NCI-H1092 treated with DMSO at 0.1 percent for 48 hours (cell line): Measurements from ENCODE around the gene SPR.

Experiments
- DNase-seq: peaks from one replicate; lab custom pipeline; 2025; lab: John Stamatoyannopoulos, UW

Gene SPR

DNA sequence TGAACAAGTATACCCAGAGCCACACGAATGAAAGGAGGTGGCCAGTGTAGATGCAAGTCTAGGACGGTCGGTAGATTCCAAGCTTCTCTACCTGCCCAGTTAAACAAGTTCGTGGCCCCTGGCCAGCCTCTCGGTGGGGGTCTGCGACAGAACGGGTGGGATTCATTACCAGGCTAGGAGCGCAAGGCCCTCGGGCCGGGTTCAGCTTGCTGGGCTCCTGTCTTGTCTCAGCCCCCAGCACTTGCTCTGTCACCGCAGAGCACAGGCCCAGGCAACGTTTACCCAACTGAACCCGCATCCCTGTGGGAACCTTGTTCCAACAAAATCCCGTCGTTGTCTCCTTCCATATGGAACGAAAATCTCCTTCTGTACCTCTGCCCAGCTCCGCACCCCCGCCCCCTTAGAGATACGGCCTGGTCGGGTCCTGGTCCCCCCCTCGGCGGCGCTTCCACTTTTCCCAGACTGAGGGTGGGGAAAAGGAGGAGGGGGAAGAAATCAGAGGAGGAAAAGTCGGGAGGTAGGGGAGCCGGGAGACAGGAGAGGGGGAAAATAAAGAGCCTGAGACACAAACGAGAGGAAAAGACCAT lies 28.2 kb downstream of the SPR start:
- DNase-seq = no peak

DNA sequence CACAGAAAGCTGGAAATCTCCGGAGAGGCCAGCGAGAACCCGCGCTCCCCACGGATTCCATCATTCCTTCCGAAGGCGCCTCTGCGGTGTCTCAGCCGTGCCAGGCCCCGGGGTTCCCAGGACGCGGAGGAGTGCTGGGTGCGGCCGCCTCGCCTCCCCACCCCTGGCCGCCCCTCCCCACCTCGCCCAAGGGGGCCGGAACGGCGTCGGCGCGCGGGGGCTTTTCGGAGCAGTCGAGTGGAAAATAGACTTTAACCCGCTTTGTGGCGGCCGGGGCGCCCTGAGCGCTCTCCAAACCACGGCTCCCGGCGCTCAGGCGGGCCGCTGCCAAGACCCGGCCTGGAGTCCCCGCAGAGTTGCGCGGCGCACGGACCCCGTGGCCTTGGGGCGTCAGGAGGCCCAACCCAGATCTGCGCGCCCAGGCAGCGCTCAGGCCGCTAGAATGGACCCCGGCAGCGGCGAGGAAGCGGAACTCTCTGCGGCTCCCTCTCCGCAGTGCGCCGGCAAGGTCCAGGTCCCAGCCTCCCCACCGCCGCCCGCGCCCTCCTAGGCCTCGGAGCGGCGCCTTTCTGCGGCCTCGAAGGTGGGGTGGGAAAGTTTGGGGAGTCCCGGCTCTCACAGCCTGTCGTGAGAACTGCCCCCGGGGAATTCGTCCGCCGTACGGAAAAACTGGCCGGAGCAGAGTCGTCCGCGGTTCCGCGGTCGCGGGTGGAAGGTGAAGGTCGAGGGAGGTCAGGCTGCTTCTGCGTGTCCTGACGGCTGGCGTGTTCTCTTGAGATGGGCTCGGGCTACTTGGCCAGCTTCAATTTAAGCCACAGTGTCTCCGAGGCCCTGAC lies 28.9 kb downstream of the SPR start:
- no peak for DNase-seq

DNA sequence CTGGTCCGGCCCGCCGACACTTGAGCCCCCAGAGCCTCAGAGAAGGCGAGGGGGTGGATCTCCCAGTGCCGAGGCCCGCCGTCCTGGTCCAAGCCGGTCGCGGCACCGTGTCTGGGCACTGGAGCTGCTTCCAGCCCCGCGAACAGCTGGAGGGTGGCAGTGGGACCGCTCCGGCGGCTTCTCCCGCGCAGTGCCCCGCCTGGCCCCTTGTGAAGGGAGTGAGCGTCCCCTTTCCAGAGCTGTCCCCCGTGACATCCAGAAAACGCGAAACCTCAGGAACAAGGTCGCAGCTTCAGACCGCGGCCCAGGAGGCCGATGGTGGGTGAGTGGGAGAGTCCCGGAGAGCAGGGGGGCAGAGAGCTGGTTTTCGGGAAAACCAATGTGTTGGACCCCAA lies 29.5 kb downstream of the SPR start:
- no peak for DNase-seq

DNA sequence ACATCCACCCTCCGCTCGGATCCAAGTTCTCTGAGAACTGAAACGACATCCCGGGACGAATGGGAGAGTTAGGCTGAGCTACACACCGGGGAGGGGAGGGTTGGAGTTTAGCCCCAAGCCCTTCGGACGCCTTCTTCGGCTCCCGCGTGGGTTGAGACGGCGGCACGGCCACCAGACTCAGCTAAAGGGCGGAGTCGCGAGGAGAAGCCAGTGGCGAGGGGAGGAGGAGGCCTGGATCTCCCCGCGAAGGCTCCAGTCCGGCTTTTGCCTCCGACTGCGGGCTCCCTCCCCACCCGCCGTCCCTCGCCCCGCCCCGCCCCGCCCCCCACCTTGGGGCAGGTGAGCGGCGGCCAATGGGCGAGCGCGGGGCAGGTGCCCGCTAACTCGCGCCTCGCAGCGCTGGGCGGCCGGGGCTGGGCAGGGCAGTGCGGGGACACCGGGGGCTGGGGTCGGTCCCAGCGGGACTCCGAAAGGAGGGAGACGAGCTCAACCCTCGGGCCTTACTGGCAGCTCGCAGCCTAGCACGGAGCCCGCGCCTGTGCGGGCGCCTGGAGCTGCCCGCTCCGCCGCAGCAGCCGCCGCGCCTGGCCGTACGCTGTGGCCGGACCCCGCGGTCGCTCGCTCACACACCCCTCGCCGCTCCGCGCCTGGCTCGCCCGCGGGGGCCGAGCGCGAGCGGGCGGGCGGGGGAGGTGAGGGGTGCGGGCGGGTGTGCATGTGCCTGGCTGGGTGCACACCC lies 30.1 kb downstream of the SPR start, which contains the start of gene EMX1:
Gene EMX1, plus strand, starts transcription at position 382 of the 739 bp plus-strand sequence. Its CDS starts 334 bp downstream, at position 716.
- peak; percentile 37 for DNase-seq

DNA sequence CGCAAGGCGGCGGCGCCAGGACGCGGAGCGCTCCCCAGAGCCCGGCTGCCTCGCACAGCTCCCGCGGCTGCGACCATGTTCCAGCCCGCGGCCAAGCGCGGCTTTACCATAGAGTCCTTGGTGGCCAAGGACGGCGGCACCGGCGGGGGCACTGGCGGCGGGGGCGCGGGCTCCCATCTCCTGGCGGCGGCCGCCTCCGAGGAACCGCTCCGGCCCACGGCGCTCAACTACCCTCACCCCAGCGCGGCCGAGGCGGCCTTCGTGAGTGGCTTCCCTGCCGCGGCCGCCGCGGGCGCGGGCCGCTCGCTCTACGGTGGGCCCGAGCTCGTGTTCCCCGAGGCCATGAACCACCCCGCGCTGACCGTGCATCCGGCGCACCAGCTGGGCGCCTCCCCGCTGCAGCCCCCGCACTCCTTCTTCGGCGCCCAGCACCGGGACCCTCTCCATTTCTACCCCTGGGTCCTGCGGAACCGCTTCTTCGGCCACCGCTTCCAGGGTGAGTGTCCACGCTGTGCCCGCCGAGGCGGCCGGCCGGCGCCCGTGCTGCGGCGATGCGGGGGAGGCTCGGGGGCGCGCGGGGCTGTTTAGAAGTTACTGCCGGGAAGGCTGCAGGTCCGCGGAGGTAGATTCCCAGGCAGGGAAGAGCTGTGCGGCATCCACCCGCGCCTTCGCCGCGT lies 30.8 kb downstream of the SPR start:
- no peak for DNase-seq

DNA sequence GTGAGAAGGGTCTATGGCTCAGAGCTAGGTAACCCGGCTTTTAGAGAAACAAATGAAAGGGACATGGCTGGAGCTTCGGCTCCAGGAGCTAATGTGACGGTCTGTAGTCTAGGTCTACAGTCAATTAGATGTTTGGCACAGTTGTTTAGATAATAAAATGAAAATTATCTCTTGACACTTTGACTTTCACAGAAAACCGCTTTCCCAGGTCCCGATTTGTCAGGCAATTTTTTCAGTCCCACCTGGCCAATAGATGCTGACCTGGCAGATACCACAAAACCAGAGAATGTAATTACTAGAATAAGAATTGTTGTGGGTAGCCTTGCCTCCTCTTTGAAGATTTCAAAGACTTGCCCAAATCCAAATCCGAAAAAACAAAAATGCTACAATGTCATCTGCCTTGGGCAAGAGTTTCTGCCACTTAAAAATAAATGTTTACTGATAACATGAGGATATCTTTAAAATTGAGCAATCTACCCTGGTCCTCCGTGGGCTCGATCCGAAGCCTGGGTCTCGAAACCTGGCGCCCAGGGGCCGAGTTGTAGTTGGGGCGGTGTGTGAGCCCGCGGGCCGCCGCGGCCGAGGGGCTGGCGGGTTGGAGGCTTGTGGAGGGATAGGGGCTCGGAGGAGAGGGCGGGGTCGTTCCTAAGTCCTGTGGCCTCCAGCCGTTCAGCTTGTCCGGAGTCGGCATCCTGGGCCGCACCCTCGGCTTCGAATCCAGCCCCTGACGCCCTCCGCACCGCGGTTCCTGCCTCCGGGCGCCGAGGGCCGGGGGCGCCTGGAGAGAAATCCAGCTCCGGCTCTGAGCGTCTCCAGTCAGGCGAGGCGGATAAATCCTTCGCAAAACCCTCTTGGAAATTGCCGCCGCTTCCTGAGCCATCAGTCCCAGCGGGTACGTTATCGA lies 32.5 kb downstream of the SPR start:
- DNase-seq = no peak

DNA sequence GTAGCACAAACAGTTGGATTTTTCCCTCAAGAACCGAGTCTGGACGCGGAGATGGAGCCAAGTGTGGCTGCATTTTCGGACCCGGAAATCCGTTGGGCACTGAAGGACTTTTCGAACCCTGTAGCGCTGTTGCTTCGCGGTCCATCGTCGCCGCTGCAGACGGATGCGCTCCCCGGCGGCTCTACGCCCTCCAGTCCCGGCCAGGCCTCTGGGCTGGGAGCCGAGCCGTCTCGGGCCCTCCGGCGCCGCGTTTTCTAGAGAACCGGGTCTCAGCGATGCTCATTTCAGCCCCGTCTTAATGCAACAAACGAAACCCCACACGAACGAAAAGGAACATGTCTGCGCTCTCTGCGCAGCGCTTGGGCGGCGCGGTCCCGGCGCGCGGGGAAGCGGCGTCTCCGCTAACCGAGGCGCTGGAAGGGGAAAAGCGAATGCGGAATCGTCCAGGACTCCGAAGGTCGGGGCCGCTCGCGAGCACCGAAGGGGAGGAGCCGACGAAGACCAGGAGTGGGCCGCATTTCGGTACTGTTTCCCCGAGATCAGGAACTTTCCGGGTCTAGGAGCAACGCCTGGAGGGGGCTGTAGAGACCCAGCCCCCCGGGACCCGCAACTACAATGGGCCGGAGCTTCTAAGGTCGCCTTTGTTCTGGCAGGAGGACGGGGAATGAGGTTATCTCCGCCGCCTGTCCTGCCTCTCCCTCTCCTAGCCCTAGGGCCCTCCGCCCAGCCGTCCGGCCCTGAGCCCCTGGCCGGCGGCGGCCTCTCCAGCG lies 33.3 kb downstream of the SPR start:
- peak; percentile 4 for DNase-seq

DNA sequence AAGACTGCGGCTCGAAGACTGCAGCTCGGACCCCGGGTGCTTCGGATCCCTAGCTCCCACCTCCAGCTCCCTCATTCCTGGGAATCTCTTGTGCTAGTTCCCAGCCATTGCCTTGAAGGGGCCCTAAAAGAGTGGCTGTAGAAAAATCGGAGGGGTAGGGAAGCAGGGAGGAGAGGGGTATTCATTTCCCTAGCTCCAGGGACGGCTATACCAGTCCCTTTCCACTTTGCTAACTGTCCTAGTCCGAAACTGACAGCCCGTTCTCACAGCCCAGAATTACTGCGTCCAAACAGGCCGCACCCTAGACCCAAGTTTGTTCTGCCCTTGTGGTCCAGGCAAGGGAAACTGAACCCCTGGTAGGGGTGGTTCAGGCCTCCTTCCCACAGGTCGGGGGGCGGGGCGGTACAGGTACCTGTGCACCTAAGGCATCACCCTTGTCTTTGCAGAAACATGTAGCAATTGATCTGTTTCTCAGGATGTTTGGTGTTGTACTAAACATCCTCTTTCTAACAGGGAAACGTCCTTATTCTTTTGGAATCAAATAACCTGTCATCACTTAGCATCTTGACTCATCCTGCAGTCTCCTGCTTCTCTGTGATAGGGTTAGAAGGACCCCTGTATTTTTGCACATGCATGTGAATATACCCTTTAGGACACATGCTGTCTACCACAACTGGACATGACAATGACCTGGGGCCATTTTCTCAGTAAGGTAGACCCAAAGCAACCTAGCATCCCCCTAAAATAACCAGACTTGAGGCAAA lies 34.1 kb downstream of the SPR start:
- no peak for DNase-seq

DNA sequence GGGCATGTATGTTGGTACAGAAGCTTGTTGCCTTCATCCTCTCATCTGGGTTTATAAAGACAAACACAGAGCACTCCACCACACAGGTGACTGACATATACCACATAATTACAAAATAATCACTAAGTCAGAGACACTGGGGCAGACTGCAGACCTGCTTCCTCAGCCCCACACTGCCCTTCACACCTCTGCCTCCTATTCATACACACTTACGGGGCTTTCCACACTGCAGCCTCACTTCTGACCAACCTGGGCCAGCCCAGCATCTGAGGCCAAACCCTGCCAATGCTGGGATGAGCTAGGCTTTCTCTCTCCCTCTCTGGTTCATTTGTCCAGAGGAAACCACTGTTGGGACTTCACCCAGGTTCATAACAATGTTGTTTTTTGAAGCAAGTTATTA lies 34.6 kb downstream of the SPR start:
- DNase-seq = no peak

DNA sequence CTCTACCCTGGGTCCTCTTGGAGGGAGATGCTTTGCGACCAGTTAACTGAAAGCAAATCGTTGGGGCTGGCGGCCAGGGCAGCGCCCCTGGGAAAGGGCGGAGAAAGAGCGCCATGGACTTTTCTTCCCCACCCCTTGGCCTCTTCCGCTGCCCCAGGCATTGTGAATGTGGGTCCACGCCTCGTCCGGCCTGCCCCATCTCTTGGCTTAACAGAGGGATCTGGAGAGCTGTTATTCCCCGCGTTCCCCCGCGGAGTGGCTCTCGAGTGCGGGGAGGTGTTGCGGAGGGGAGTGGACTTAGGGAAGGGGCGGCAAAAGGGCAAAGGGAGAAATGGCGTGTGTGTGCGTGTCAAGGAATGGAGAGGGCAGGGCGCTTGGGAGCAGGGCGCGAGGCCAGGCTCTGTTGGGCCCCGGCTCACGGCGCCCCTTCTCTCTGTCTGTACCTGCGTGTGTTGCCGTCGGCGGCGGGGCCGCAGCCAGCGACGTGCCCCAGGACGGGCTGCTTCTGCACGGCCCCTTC lies 36.7 kb downstream of the SPR start:
- DNase-seq = no peak

DNA sequence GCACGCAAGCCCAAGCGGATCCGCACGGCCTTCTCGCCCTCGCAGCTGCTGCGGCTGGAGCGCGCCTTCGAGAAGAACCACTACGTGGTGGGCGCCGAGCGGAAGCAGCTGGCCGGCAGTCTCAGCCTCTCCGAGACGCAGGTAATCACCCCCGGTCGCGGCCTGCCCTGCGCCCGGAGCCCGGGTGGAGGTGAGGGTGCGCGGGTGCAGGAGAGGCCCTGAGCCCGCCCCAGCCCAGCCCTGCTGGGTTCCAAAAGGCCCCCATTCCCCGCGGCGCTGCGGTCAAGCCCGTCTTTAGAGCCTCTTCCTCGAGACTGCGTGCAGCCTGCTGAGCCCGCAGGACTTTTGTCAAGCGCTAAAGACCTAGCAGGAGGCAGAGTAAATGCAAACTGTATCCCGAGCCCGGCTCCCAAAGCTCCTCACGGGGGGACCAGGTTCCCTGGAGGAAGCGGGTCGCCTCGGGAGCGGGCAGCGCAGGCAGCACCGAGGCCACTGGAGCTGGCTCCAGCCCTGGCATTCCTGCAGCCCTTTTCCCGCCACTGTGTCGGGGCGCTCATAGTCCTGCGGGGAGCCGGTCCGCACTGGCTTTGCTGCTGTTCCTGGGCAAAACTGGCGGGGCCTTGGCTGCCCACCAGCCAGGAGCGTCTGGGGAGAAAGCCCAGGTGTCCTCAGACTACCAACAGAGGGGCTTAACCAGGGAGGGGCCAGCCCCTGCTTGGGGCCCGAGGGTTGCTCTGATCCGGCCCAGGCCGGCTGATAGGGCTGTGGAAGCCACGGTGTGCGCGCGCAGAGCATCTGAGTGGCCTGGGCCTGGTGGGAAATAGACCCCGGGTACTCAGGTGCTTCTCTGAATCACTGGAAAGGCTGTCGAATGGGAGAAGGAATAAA lies 37.4 kb downstream of the SPR start:
- DNase-seq = no peak

DNA sequence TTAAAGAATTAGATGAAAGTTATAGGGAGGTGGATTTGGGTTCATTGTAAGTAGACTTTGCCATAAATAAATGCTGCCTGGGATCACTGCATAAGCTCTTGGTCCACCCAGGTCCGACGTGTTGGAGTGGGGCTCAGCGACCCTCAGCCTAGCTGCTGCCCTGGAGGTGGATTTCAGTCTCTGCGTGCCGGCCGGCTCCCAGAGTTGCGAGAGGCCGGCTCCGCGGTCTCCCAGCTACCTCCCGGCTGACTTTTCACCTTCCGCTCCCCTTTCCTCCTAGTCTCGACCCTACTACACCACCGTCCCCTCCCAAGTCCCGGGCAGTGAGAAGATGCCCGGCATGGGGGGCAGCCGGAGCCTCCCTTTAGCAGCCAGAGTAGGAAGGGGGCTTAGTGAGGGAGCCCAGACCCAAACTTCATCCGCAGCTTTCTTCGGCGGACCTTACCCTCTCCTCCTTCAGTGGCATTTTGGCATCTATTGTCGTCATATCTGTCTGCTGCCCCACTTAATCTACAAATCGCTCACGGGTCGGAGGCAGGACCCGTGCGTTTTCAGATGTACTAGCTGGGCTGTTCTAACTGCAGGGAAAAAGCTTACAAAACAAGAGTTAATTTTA lies 38.2 kb downstream of the SPR start:
- DNase-seq = no peak

DNA sequence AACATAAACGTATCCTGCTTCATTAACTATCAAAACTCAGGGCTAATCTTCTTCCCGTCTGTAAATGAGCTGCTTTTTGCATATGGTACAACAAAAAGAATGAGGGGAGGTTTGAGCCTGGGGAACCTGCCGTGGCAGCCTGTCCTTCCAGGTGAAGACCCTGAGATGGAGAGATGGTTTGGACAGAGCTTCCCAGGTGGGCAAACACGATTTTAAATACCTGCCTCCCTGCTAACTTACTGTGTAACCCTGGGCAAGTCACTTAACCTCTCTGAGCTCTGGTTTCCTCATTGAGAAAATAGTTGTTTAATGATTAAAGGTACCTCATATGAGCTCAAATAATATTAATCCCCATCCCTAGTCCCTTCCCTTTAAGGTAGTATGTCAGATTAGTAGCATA lies 39.2 kb downstream of the SPR start:
- DNase-seq = no peak

DNA sequence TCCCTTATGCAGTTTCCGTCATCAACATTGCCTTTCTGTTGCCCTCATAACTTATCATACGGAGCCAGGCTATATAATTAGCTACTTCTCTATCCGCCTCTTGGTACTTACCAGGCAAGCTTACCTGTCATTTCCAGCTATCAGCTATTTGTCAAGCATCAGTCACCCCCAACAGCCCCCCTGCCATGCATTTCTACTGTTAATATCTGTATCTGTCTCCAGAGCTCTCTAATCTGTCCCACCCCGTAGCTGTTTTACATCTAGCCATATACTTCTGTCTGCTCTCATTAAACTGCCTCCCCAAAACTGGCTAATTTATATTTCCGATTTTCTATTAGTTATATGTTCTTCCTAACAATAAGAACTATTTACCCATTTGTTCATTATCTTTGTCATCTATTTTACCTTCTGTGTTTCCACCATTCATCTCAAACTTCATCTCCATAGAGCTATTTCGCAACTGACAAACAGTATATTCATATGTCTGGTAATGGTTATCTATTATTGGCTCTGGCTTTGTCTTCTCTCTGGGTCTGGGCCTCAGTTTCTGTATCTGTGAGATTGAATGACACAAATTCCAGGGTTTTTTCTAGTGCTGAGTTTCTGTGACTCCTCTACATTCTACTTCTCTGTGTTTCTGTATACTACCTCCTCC lies 39.7 kb downstream of the SPR start:
- no peak for DNase-seq

DNA sequence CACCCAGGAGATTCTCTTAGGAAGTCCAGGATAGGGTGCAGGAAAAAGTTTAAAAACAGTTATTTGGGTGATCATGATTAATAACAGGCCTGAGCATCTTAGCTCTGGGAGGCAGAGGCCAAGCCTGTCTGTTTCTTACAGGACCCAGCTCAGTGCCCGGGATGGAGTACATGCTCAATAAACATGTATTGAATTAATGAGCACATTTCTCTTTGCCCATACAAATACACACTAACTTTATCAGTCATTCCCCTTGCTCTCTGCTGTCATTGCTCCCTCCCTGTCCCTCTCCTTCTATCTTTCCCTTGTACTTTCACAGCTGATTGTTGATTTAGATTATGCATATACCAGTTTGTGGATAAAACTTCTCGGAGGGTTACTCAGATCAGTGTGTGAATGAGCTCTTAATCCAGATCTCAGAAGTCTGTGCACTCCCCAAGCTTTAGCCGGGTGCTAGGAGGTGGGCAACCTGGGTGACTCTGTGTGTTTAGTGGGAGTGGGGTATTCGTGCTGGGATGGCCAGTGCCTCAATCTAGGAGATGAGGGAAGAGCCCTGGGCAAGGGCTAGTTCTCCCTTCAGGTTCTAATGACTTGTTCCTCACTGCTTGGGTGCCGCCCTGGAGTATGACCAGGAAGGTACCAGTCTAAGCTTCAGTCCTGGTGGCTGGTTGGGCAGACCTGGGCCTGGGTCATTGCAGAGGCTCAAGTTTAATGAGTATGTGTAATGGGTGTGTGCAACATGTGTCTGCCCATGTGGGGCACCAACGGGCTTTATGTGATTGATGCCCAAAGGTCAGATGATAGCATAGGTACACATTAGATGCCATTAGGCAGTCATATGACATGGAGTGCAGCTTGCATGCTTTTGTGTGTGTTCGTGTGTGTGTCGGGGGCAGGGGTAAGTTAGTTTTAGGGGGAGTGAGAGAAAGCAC lies 40.7 kb downstream of the SPR start:
- DNase-seq = no peak

DNA sequence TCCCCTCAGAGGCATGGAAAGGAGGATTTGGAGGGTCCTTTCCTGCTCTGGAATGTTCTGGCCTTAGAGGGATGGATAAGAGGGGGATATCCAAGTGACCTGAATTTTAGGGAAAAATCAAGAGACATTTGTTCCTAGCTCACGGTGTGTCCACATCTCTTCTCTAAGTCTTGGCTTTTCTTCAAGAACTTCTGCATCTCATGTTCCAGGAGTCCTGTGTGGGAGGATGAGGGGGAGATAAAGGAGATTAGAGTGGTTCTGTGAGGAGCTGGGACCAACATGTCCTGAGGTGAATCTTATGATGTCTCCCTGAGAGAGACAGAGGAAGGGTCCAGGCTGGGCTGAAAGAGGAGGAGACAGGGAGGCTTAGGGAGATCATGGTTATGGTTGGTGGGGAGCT lies 41.8 kb downstream of the SPR start:
- DNase-seq = no peak
